Lower lobe of right lung (tissue), 2 donors: ENCODE measurements around the gene VPS37B. TPM values are rescaled to one million over a fixed set of nuclear protein-coding genes. Genes with fewer than 3 reads are reported as not detected.

Source experiments
- ATAC-seq, 2 donors: fragments of 200-7000 bp; cut with Tn5 transposase; one replicate each; pipeline ENCODE4 v1.9.1; 2020 to 2022; ENCODE audit warnings: mild to moderate bottlenecking in 2 of 2, moderate library complexity in 2 of 2
- DNase-seq: peaks from one replicate; pipeline ENCODE4 v3.0.0-alpha.2; 2020
- H3K27ac ChIP-seq: fragments of 200-600 bp; one replicate; pipeline ENCODE4 v1.8.0; 2022
- H3K27me3 ChIP-seq: fragments of 200-600 bp; one replicate; pipeline ENCODE4 v1.8.0; 2022; ENCODE audit warnings: low read depth
- H3K36me3 ChIP-seq: fragments of 200-600 bp; one replicate; pipeline ENCODE4 v1.8.0; 2022; ENCODE audit warnings: mild to moderate bottlenecking
- H3K4me1 ChIP-seq: fragments of 200-600 bp; one replicate; pipeline ENCODE4 v1.8.0; 2022
- H3K4me3 ChIP-seq: fragments of 200-600 bp; one replicate; pipeline ENCODE4 v1.8.0; 2022; ENCODE audit warnings: mild to moderate bottlenecking
- H3K9me3 ChIP-seq: fragments of 200-600 bp; one replicate; pipeline ENCODE4 v1.8.0; 2022
- intact Hi-C: fragments of 100-400 bp; cut with DNase I; formaldehyde crosslinking; loops from one replicate; pipeline ENCODE4 v1.11.0; 2022
- total RNA-seq: library from RNA; stranded (reverse); fragmentation: NEBNext Ultra II Directional; extraction: Animal tissue kit (Norgen Biotek cat#: 25700); gene quantifications from one replicate; pipeline ENCODE4 v1.2.1, GENCODE V29; 2021
- TF ChIP-seq, protein P1 (sequence below): fragments of 200-600 bp; IDR thresholded peaks from one replicate; pipeline ENCODE4 v1.8.0; 2022; ENCODE audit warnings: antibody characterized with exemption, mild to moderate bottlenecking
- donor health status: DM: no; HTN: yes; CAD: no; lungs with severe emphysema.

VPS37B gene
- total RNA-seq, 1 donor from 2014 or later, result 34.5 TPM

DNA sequence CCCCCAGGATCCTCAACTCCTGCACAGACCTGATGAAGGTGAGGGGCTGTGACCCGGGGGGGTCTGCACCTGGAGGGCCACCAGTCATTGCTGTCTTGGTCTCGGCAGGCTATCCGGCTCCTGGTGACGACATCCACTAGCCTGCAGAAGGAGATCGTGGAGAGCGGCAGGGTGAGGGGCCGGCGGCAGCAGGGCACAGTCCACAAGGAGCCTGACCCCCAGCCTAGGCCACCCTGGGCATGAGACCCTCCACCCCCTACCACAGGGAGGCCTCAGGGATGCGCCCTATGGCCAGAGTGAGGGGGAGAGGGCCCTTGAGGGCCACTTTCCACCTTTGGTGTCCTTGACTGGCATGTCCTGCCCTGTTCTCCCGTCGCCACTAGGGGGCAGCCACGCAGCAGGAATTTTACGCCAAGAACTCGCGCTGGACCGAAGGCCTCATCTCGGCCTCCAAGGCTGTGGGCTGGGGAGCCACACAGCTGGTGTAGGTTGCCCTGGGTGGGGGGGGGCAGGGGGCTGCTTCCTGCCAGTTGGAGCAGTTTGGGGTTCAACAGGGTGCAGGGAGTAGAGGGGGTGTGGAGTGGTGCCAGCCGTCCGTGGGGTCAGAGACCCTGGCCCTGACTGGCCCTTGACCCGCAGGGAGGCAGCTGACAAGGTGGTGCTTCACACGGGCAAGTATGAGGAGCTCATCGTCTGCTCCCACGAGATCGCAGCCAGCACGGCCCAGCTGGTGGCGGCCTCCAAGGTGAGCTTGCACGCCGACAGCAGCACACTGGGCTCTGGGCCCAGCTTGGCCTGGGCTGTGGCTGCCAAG, 35.7 kb downstream of the VPS37B start:
- ATAC-seq (peak; percentile 68 to 70), DNase-seq (peak; percentile 88)
- Histone ChIP-seq H3K9me3 (no peaks in the 10 kb centered on the region), H3K4me1 (peaks cover 35% of the 10 kb centered on the region), H3K27ac (peak overlapping the region; percentile 41), H3K27me3 (no peaks in the 10 kb centered on the region), H3K4me3 (no peak overlapping the region), H3K36me3 (peaks cover 65% of the 10 kb centered on the region)
- intact Hi-C loops, result loop anchor here (5.0 kb wide), 1 partner anchor 92 kb away; no protein-coding TSS in a partner anchor
- TF ChIP-seq, protein P1, sequence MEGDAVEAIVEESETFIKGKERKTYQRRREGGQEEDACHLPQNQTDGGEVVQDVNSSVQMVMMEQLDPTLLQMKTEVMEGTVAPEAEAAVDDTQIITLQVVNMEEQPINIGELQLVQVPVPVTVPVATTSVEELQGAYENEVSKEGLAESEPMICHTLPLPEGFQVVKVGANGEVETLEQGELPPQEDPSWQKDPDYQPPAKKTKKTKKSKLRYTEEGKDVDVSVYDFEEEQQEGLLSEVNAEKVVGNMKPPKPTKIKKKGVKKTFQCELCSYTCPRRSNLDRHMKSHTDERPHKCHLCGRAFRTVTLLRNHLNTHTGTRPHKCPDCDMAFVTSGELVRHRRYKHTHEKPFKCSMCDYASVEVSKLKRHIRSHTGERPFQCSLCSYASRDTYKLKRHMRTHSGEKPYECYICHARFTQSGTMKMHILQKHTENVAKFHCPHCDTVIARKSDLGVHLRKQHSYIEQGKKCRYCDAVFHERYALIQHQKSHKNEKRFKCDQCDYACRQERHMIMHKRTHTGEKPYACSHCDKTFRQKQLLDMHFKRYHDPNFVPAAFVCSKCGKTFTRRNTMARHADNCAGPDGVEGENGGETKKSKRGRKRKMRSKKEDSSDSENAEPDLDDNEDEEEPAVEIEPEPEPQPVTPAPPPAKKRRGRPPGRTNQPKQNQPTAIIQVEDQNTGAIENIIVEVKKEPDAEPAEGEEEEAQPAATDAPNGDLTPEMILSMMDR, result peak; percentile 90

DNA sequence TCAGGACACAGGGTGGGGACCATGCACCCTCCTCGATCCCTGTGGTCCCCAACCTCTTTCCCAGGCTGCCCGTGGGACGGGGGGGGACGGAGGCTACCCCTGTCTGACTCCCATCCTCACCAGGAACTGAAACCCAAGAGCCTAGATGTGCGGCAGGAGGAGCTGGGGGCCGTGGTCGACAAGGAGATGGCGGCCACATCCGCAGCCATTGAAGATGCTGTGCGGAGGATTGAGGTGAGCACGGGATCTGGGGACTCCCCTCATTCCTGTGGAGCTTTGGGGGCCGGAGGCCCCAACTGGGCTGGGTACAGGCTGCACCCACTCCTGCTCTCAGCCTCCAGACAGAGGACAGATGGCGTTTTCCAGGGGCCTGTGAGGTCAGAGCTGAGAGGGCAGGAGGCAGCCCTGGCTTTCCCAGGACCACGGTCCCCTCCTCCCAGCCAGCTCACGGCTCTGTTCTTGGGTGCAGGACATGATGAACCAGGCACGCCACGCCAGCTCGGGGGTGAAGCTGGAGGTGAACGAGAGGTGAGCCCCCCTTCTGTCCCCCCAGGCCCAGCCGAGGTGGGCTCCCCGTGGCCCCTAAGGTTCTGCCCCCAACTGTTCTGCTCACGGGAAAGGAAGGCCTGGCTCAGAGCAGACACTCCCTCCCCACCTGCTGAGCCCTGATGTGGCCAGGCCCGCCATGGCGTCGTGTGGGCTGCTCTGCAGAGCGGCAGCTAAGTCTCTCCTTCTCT, 36.5 kb downstream of the VPS37B start:
- ATAC-seq (no peak), DNase-seq (no peak)
- no peaks in the 10 kb centered on the region for H3K27me3 ChIP-seq
- H3K36me3 ChIP-seq, result peaks cover 61% of the 10 kb centered on the region
- H3K4me3 ChIP-seq, result no peak overlapping the region
- intact Hi-C loops, result loop anchor here (5.0 kb wide), 1 partner anchor 93 kb away; no protein-coding TSS in a partner anchor
- no peaks in the 10 kb centered on the region for H3K9me3 ChIP-seq
- no peak overlapping the region for H3K27ac ChIP-seq
- H3K4me1 ChIP-seq, result peaks cover 35% of the 10 kb centered on the region
- TF ChIP-seq, protein P1, result no peak

DNA sequence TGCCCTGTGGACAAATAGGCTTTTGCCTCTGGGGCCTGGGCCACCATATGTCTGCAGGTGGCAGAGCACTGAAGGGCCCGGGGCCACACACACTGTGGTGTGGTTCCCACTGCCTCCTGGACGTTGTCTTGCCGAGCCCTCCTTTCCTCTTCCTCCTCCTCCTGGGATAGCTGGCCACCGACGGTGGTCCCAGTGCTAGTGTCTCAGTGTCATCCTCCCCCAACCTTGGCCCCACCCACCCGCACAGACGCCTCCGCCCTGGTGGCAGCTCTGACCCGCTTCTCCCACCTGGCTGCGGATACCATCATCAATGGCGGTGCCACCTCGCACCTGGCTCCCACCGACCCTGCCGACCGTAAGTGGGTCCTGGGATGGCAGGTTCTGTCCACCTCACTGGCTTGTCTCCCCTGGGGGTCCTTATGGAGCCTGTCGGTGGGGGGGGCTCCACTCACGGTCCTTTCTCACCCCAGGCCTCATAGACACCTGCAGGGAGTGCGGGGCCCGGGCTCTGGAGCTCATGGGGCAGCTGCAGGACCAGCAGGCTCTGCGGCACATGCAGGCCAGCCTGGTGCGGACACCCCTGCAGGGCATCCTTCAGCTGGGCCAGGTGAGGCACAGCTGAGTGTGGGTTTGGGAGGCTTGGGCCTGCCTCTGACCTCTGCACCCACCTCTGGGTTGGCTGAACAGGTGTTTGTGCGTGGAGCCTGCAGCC, 37.2 kb downstream of the VPS37B start:
- no peak for ATAC-seq
- Histone ChIP-seq H3K27me3 (no peaks in the 10 kb centered on the region), H3K4me3 (no peak overlapping the region), H3K27ac (no peak overlapping the region), H3K9me3 (no peaks in the 10 kb centered on the region), H3K36me3 (peaks cover 56% of the 10 kb centered on the region), H3K4me1 (peaks cover 38% of the 10 kb centered on the region)
- no peak for DNase-seq
- intact Hi-C loops, result no loop called here
- TF ChIP-seq, protein P1, result no peak

DNA sequence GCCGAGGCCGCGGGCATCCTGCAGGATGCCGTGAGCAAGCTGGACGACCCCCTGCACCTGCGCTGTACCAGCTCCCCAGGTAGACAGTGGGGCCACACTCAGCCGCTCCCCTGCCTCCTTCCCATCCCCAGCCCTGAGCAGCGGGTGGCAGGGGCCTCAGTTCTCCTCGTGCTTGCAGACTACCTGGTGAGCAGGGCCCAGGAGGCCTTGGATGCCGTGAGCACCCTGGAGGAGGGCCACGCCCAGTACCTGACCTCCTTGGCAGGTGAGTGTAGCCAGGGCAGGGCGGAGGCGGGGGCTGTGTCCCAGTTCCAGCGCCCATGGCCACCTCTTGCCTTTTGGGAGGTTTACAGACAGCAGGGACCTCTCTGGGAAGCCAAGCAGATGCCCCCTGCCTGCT, 37.8 kb downstream of the VPS37B start:
- H3K4me3 ChIP-seq, result no peak overlapping the region
- ATAC-seq (peak; percentile 39 to 46), DNase-seq (peak; percentile 74)
- H3K36me3 ChIP-seq, result peaks cover 51% of the 10 kb centered on the region
- H3K27me3 ChIP-seq, result no peaks in the 10 kb centered on the region
- intact Hi-C loops, result no loop called here
- no peak overlapping the region for H3K27ac ChIP-seq
- no peaks in the 10 kb centered on the region for H3K9me3 ChIP-seq
- TF ChIP-seq, protein P1, result no peak
- peaks cover 36% of the 10 kb centered on the region for H3K4me1 ChIP-seq

DNA sequence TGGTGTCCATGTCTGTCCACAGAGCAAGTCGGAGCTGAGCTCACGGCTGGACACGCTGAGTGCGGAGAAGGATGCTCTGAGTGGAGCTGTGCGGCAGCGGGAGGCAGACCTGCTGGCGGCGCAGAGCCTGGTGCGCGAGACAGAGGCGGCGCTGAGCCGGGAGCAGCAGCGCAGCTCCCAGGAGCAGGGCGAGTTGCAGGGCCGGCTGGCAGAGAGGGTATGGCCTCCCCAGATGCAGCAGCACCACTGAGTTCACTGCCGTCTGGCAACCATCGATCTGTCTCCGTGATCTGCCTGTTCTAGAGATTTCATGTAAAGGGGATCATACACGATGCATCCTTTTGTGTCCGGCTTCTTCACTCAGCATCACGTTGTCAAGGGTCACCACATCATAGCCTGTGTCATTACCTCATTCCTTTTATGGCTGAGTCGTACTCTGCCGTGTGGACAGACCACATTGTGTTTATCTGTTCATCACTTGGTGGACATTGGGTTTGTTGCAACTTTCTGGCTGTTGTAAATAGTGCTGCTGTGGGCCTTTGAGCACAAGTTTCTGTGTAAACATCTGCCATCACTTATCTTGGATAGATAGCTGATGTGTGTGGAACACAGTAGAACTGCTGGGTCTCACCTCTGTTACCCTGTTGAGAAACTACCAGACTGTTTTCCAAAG, 38.8 kb downstream of the VPS37B start:
- TF ChIP-seq, protein P1, result no peak
- H3K4me3 ChIP-seq, result no peak overlapping the region
- no peaks in the 10 kb centered on the region for H3K9me3 ChIP-seq
- peaks cover 35% of the 10 kb centered on the region for H3K4me1 ChIP-seq
- H3K27ac ChIP-seq, result no peak overlapping the region
- ATAC-seq, result no peak
- intact Hi-C loops, result no loop called here
- H3K27me3 ChIP-seq, result no peaks in the 10 kb centered on the region
- H3K36me3 ChIP-seq, result peaks cover 48% of the 10 kb centered on the region
- DNase-seq, result no peak
